ENCODE measurements around the gene AKR7A3. TPM values are rescaled to one million over a fixed set of nuclear protein-coding genes. Genes with fewer than 3 reads are reported as not detected.
A peak's percentile ranks its signal among the peaks of the same experiment; 100 is the strongest.

Gene AKR7A3
- total RNA-seq, 1 donor, result 0.36 TPM

DNA sequence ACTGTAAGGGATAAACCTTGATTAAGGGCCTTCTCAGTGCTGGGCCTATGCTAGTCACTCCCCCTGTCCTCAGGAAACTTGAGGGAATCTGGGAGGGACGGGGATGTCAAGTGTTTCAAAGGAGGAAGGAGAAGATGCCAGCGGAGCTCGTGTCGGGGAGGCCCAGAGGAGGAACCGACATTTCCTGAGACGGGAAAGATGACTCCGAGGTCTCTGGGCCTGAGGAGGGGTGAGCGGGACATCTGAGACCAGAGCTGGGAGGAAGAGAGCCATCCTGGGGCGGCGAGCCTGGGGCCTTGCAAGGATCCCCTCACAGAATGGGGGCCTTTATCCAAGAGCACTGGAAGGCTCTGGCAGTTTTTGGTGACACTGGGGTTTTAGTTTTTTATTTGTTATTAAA, 33.9 kb upstream of the AKR7A3 start:
- DNase-seq (ENCODE audit: low read depth), result no peak
- no peak overlapping the region for H3K4me3 ChIP-seq (ENCODE audit: low read depth, low read length)
- TF ChIP-seq, protein P1, sequence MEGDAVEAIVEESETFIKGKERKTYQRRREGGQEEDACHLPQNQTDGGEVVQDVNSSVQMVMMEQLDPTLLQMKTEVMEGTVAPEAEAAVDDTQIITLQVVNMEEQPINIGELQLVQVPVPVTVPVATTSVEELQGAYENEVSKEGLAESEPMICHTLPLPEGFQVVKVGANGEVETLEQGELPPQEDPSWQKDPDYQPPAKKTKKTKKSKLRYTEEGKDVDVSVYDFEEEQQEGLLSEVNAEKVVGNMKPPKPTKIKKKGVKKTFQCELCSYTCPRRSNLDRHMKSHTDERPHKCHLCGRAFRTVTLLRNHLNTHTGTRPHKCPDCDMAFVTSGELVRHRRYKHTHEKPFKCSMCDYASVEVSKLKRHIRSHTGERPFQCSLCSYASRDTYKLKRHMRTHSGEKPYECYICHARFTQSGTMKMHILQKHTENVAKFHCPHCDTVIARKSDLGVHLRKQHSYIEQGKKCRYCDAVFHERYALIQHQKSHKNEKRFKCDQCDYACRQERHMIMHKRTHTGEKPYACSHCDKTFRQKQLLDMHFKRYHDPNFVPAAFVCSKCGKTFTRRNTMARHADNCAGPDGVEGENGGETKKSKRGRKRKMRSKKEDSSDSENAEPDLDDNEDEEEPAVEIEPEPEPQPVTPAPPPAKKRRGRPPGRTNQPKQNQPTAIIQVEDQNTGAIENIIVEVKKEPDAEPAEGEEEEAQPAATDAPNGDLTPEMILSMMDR (IDR thresholded peaks at IDR 0.05; ENCODE audit: insufficient read depth, low read length), result no peak

DNA sequence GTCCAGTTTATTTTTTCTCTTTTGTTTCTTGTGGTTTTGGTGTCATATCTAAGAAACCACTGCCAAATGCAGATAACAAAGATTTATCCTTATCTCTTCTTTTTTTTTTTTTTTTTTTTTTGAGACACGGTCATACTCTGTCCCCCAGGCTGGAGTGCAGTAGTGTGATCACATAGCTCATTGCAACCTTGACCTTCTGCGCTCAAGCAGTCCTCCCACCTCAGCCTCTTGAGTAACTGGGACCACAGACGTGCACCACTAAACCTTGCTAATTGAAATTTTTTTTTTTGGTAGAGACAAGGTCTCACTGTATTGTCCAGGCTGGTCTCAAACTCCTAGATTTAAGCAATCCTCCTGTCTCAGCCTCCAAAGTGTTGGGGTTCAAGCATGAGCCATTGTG, 32.5 kb upstream of the AKR7A3 start:
- no peak for DNase-seq (ENCODE audit: low read depth)
- no peak overlapping the region for H3K4me3 ChIP-seq (ENCODE audit: low read depth, low read length)
- TF ChIP-seq, protein P1 (IDR thresholded peaks at IDR 0.05; ENCODE audit: insufficient read depth, low read length), result no peak

- no peak overlapping the region for H3K4me3 ChIP-seq (ENCODE audit: low read depth, low read length)
- no peak for DNase-seq (ENCODE audit: low read depth)
- TF ChIP-seq, protein P1 (IDR thresholded peaks at IDR 0.05; ENCODE audit: insufficient read depth, low read length), result no peak
Observed at GRCh38 chr1:19319196-19319595, 30.6 kb upstream of the AKR7A3 start.

DNA sequence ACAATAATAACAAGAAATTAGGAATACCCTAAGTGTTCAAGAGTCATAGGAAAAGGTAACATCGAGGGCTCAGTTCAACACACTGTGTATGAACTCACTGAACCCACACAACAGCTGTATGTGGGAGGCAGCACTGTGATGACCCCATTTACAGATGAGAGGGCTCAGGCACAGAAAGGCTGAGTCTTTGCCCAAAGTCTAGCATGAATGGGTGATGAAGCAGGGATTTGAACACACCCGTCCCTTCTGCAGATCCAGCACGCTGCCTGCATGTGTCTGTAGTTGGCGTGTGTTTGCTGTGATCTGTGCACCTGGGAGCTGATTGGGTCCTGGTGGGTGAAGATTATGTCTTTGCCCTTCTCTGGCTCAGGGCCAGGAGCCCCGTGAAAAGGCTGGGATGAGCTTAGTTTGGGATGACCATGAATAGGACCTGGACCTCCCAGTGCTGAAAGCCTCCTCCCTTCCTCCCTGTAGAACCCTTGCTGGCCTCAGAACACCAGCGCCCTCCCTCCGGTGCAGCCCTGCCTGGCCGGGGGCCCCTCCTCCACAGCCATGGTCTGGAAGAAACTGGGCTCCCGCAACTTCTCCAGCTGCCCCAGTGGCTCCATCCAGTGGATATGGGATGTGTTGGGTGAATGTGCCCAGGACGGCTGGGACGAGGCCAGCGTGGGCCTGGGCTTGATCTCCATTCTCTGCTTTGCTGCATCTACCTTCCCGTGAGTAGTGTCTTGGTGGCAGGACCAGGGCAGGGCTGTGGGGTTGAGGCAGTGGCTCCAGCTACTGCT, 28.7 kb upstream of the AKR7A3 start:
- DNase-seq (ENCODE audit: low read depth), result no peak
- TF ChIP-seq, protein P1 (IDR thresholded peaks at IDR 0.05; ENCODE audit: insufficient read depth, low read length), result no peak
- H3K4me3 ChIP-seq (ENCODE audit: low read depth, low read length), result no peak overlapping the region

DNA sequence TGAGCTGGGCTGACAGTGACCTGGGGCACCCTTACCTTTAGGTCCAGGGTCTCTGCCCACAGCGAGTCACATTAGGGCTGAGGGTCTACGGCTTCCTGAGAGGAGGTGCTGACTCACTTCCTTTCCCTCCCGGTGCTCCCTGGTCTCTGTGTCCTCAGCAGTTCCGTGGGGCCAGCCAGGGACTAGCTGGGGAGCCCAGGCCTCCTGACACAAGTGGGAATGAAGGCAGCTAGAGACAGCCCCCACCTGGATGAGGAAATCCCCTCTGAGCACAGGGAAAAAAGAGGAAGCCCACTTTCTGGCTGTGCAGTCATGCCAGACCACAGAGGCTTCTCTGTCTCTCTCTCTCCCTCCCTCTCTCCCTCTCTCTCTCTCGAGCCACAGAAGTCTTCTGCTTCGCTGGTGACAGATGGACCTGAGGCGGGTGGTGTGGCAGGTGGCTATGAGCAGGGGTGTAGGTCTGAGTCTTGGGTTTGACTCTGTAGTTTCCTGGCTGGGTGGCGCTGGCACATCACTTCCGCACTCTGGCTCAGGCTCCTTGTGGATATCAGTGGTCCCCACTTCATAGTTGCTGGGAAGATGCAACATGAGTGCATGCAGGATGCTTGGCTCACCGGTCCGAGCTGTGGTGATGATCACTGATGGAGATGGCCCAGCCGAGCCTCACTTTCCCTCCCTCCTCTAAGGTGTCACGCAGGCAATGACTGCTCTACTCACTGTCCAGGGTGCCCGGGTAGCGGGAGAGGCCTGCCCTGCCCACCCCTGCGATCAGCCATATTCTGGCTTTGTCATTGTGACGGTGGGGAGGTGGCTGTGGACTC, 27.0 kb upstream of the AKR7A3 start:
- H3K4me3 ChIP-seq (ENCODE audit: low read depth, low read length), result no peak overlapping the region
- peak; percentile 31 for DNase-seq (ENCODE audit: low read depth)
- TF ChIP-seq, protein P1 (IDR thresholded peaks at IDR 0.05; ENCODE audit: insufficient read depth, low read length), result no peak

DNA sequence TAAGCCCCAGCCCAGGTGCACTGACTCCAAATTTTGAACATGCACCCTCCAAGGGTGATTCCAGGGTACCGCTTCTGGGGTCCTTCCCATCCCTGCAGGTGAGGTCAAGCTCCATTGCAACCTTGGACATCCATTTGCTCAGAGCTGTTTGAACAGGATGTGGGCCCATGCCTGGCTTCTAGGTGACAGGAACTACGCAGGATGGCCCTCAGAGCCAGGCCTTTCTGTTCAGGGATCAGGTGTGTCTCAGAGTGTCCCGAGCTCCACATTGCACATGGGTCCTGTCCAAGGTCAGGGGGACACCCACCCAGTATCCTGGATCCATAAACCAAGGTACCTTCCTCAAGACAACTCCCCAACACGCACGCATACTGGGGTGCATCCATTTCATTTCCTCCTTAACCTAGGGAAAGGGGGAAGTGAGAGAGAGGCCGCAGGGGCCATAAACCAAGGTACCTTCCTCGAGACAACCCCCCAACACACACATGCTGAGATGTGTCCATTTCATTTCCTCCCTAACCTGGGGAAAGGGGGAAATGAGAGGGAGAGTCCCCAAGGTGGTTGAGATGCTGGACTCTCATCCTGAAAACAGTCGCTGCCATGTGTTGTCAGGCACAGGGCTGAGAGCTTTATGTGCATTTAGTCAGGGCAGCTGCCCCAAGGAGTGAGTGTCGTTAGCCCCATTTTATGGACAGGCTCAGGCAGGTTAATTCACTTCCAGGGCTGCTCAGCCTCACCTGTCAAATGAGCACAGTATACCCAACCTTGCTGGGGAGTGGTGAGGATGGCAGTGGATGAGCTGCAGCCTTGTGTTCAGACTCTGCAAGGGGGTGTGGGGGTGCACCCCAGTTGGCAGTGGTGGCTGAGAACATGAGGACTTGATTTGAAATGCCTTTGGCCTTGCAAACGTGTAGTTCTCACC, 25.7 kb upstream of the AKR7A3 start:
- DNase-seq (ENCODE audit: low read depth), result no peak
- no peak overlapping the region for H3K4me3 ChIP-seq (ENCODE audit: low read depth, low read length)
- TF ChIP-seq, protein P1 (IDR thresholded peaks at IDR 0.05; ENCODE audit: insufficient read depth, low read length), result no peak

Data from fibroblast of the aortic adventitia (primary cell).